DND-41 (cell line): ENCODE results near the gene CDR2L.
A peak's percentile ranks its signal among the peaks of the same experiment; 100 is the strongest.
"Not testable (repeated sequence)": the region's sequence is repeated elsewhere in the genome, so short reads cannot be mapped to it uniquely, and the experiment has no call there.

Source experiments
- ATAC-seq: fragments of 200-7000 bp; cut with Tn5 transposase; 3 replicates; pipeline ENCODE4 v1.9.1; 2021; ENCODE audit warnings: low read depth; ENCODE audit not compliant: insufficient read depth
- DNase-seq: peaks from one replicate; pipeline ENCODE4 v3.0.0-alpha.2; 2020
- H2AFZ ChIP-seq: 2 replicates; pipeline ENCODE4 v1.6.0; 2012; ENCODE audit warnings: low read depth, low read length
- H3K27ac ChIP-seq: 2 replicates; pipeline ENCODE4 v1.5.1; 2012; ENCODE audit warnings: low read length, inconsistent platforms
- H3K27me3 ChIP-seq: fragments of 200-600 bp; sonication (generic); 2 replicates; pipeline ENCODE4 v1.6.0; 2012; ENCODE audit warnings: low read length, mild to moderate bottlenecking, inconsistent platforms; ENCODE audit not compliant: insufficient read depth, poor library complexity
- H3K36me3 ChIP-seq: 2 replicates; pipeline ENCODE4 v1.5.1; 2012; ENCODE audit warnings: low read length, inconsistent platforms; ENCODE audit not compliant: insufficient read depth
- H3K4me1 ChIP-seq: 2 replicates; pipeline ENCODE4 v1.5.1; 2012; ENCODE audit warnings: mild to moderate bottlenecking, low read length; ENCODE audit not compliant: insufficient read depth
- H3K4me2 ChIP-seq: 2 replicates; pipeline ENCODE4 v1.6.0; 2012; ENCODE audit warnings: mild to moderate bottlenecking, moderate library complexity, low read length, inconsistent platforms; ENCODE audit not compliant: insufficient read depth
- H3K4me3 ChIP-seq, 2 experiments: fragments of 200-600 bp in 1 of 2; shearing (Covaris generic) in 1 of 2; 2 replicates each; pipeline ENCODE4 v1.5.1; 2012 to 2016; ENCODE audit warnings: inconsistent platforms in 2 of 2, low read length in 2 of 2, mild to moderate bottlenecking in 2 of 2, low read depth in 1 of 2, moderate library complexity in 1 of 2
- H3K79me2 ChIP-seq: 2 replicates; pipeline ENCODE4 v1.6.0; 2012; ENCODE audit warnings: low read length, inconsistent platforms; ENCODE audit not compliant: insufficient read depth
- H3K9ac ChIP-seq: 2 replicates; pipeline ENCODE4 v1.6.0; 2012; ENCODE audit warnings: low read depth, mild to moderate bottlenecking, inconsistent platforms, low read length, moderate library complexity
- H3K9me3 ChIP-seq: 2 replicates; pipeline ENCODE4 v1.5.1; 2012; ENCODE audit warnings: low read length, moderate library complexity, mild to moderate bottlenecking, inconsistent platforms; ENCODE audit not compliant: insufficient read depth, severe bottlenecking
- H4K20me1 ChIP-seq: 2 replicates; pipeline ENCODE4 v1.6.0; 2012; ENCODE audit warnings: low read length; ENCODE audit not compliant: insufficient read depth
- CTCF ChIP-seq: IDR thresholded peaks from 2 replicates; pipeline ENCODE4 v1.5.1; 2012; ENCODE audit warnings: borderline replicate concordance, low read length, moderate library complexity, mild to moderate bottlenecking; ENCODE audit not compliant: poor library complexity, severe bottlenecking; ENCODE audit errors: extremely low read depth
- EZH2 ChIP-seq: IDR thresholded peaks from 3 replicates; pipeline ENCODE4 v1.6.1; 2012; ENCODE audit warnings: borderline replicate concordance, low read depth, mild to moderate bottlenecking, moderate library complexity, low read length, inconsistent platforms; ENCODE audit not compliant: severe bottlenecking

Gene CDR2L

GRCh38 chr17:75039238-75039637 is 51.8 kb downstream of the CDR2L start:
- no peaks in the 10 kb centered on the region for H3K4me1 ChIP-seq
- no peak overlapping the region for H3K27ac ChIP-seq
- no peak overlapping the region for H2AFZ ChIP-seq
- no peaks in the 10 kb centered on the region for H3K27me3 ChIP-seq
- TF ChIP-seq CTCF (no peak), EZH2 (no peak)
- H3K9ac ChIP-seq: no peak overlapping the region
- H3K36me3 ChIP-seq: peaks cover 41% of the 10 kb centered on the region
- H3K9me3 ChIP-seq: no peaks in the 10 kb centered on the region
- H4K20me1 ChIP-seq: no peaks in the 10 kb centered on the region
- no peak for DNase-seq
- H3K4me2 ChIP-seq: no peak overlapping the region
- no peak overlapping the region for H3K4me3 ChIP-seq
- H3K79me2 ChIP-seq: no peaks in the 10 kb centered on the region; the same call in 1 of the 2 replicates
- ATAC-seq: no peak

DNA sequence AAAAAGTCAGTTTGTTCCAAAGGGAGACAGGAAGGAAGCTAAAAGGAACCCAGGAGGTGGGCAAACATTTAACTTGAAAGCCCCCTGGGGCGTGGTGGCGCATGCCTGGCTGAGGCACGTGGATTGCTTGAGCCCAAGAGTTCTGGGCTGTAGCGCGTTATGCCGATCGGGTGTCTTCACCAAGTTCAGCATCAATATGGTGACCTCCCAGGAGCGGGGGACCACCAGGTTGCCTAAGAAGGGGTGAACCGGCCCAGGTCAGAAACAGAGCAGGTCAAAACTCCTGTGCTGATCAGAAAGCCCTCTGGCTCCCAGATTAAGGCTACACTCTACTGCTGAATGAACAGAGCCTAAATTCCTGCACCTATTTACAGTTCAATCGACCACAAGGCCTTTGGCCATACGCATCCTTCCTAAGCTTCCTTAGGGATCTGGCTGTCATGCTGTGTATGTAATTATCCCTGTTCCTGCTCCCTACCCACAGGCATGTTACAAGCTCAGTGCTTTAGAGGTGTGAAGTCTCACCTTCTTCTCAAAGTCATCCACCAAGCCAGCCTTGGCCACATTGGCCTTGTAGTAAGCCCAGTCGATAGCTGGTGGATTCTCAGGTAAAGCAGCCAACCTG is 54.3 kb downstream of the CDR2L start:
- peaks cover 41% of the 10 kb centered on the region for H3K36me3 ChIP-seq
- H3K9me3 ChIP-seq: no peaks in the 10 kb centered on the region
- ATAC-seq (no peak), DNase-seq (no peak)
- peaks cover 18% of the 10 kb centered on the region for H3K79me2 ChIP-seq
- H3K9ac ChIP-seq: no peak overlapping the region
- H4K20me1 ChIP-seq: no peaks in the 10 kb centered on the region
- no peak overlapping the region for H2AFZ ChIP-seq
- H3K4me2 ChIP-seq: no peak overlapping the region
- H3K4me3 ChIP-seq: no peak overlapping the region
- peaks cover 10% of the 10 kb centered on the region for H3K4me1 ChIP-seq
- TF ChIP-seq EZH2 (no peak), CTCF (no peak)
- no peak overlapping the region for H3K27ac ChIP-seq
- H3K27me3 ChIP-seq: no peaks in the 10 kb centered on the region

DNA sequence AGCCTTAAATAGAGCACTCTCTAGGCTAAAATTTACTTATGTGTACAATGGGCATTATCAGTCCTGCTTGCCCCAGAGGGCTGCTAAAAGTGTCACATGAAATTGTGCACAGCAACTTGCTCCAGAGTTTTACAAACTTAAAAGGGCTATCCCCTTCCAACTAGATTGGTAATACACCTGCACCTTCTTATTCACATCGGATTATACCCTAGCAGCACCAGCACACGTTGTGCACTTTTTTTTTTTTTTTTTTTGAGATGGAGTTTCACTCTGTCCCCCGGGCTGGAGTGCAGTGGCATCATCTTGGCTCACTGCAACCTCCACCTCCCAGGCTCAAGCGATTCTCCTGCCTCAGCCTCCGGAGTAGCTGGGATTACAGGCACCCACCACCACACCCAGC is 56.4 kb downstream of the CDR2L start:
- H4K20me1 ChIP-seq, H3K9me3 ChIP-seq, H3K27me3 ChIP-seq, ATAC-seq, DNase-seq, H3K4me2 ChIP-seq, H3K27ac ChIP-seq, H3K9ac ChIP-seq, H2AFZ ChIP-seq, H3K4me3 ChIP-seq: not testable (repeated sequence)
- Histone ChIP-seq H3K36me3 (peaks cover 36% of the 10 kb centered on the region), H3K79me2 (peaks cover 34% of the 10 kb centered on the region), H3K4me1 (peaks cover 23% of the 10 kb centered on the region)

DNA sequence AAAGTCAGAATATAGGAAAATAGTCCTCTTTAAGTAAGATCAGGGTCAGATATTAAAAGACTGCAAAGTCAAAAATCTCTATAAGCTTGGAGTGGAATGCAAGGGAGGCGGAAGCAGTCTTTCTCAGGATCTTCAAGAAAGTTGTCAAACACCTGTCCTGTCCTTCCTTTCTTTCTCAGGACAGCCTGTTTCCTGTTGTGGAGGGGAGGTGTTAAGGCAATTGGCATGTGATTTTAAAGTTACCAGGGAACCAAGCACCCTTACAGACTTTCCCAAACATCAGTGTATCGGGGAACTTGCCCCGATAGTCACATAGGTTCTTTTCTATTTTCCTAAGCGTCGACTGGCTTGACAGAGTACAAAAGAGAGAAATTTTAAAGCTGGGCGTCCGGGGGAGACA is 57.3 kb downstream of the CDR2L start:
- no peak overlapping the region for H3K9ac ChIP-seq
- no peak overlapping the region for H3K27ac ChIP-seq
- no peaks in the 10 kb centered on the region for H3K27me3 ChIP-seq
- ATAC-seq (no peak), DNase-seq (no peak)
- TF ChIP-seq EZH2: no peak
- TF ChIP-seq CTCF: no peak
- H2AFZ ChIP-seq: no peak overlapping the region
- no peaks in the 10 kb centered on the region for H4K20me1 ChIP-seq
- peaks cover 32% of the 10 kb centered on the region for H3K36me3 ChIP-seq
- peaks cover 43% of the 10 kb centered on the region for H3K79me2 ChIP-seq
- no peaks in the 10 kb centered on the region for H3K9me3 ChIP-seq
- H3K4me1 ChIP-seq: peaks cover 29% of the 10 kb centered on the region
- H3K4me2 ChIP-seq: no peak overlapping the region
- no peak overlapping the region for H3K4me3 ChIP-seq

DNA sequence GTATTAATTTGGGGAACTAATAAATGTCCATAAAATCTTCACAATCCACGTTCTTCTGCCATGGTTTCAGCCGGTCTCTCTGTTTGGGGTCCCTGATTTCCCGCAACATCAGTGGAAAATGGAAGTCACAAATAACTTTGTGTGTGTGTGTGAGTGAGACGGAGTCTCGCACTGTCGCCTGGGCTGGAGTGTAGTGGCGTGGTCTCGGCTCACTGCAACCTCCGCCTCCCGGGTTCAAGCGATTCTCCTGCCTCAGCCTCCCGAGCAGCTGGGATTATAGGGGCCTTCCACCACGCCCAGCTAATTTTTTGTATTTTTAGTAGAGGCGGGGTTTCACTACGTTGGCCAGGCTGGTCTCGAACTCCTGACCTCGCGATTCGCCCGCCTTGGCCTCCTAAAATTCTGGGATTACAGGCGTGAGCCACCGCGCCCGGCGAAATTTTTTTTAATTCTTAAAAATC is 58.5 kb downstream of the CDR2L start:
- H3K36me3 ChIP-seq: peaks cover 22% of the 10 kb centered on the region
- not testable (repeated sequence) for H3K9me3 ChIP-seq, H3K27me3 ChIP-seq, H4K20me1 ChIP-seq, DNase-seq, H2AFZ ChIP-seq, ATAC-seq
- H3K27ac ChIP-seq: peak overlapping the region; percentile 79
- H3K4me3 ChIP-seq: peak overlapping the region; percentile 81 to 95
- H3K79me2 ChIP-seq: peaks cover 44% of the 10 kb centered on the region
- peak overlapping the region; percentile 80 for H3K9ac ChIP-seq
- peaks cover 29% of the 10 kb centered on the region for H3K4me1 ChIP-seq
- peak overlapping the region; percentile 79 for H3K4me2 ChIP-seq
